ENCODE results near the gene DRD2. TPM values are rescaled to one million over a fixed set of nuclear protein-coding genes. Genes with fewer than 3 reads are reported as not detected.

The DRD2 gene
- total and polyA plus RNA-seq, 4 donors = not detected

GRCh38 chr11:113400631-113401230 lies 74.5 kb downstream of the DRD2 start:
- H3K4me3 ChIP-seq (ENCODE audit: low read depth in 1 of 3, low read length in 3 of 3) = no peak overlapping the region
- no peaks in the 10 kb centered on the region for H3K4me1 ChIP-seq (ENCODE audit: control insufficient read depth in 4 of 4, insufficient read depth in 4 of 4, low read length in 3 of 4)
- 73% methylated on average over 5 of the region's 5 CpGs for WGBS
- no peaks in the 10 kb centered on the region for H3K9me3 ChIP-seq (ENCODE audit: control insufficient read depth in 4 of 4, low read length in 3 of 4)
- H3K27ac ChIP-seq (ENCODE audit: low read depth in 1 of 2, low read length in 2 of 2) = no peak overlapping the region
- no peak for TF ChIP-seq NR2F2 (IDR thresholded peaks at IDR 0.05)
- no peak for TF ChIP-seq RAD21 (IDR thresholded peaks at IDR 0.05)
- no peak for TF ChIP-seq CTCF (IDR thresholded peaks at IDR 0.05; ENCODE audit: low read depth, low read length, missing input control)
- no peak for TF ChIP-seq HNF4G (IDR thresholded peaks at IDR 0.05)
- TF ChIP-seq ZBTB33 (IDR thresholded peaks at IDR 0.05) = no peak
- no peak for TF ChIP-seq EGR1 (IDR thresholded peaks at IDR 0.05; ENCODE audit: low read depth in 2 of 2)
- no peak for TF ChIP-seq ATF3 (IDR thresholded peaks at IDR 0.05)
- TF ChIP-seq HNF4A (conservative IDR thresholded peaks at IDR 0.05) = no peak
- TF ChIP-seq REST (IDR thresholded peaks at IDR 0.05) = no peak
- TF ChIP-seq TAF1 (conservative IDR thresholded peaks at IDR 0.05) = no peak
- TF ChIP-seq MAX (IDR thresholded peaks at IDR 0.05) = no peak
- no peak for TF ChIP-seq SP1 (IDR thresholded peaks at IDR 0.05)
- TF ChIP-seq JUND (IDR thresholded peaks at IDR 0.05) = no peak
- TF ChIP-seq GABPA (IDR thresholded peaks at IDR 0.05 in 1 of 2, conservative IDR thresholded peaks at IDR 0.05 in 1 of 2) = no peak
- no peak for TF ChIP-seq RXRA (IDR thresholded peaks at IDR 0.05)
- TF ChIP-seq FOXA1 (IDR thresholded peaks at IDR 0.05) = no peak
- TF ChIP-seq YY1 (IDR thresholded peaks at IDR 0.05) = no peak
- TF ChIP-seq FOXA2 (IDR thresholded peaks at IDR 0.05) = no peak
- no peaks in the 10 kb centered on the region for H3K36me3 ChIP-seq (ENCODE audit: control insufficient read depth in 4 of 4, insufficient read depth in 3 of 4, low read depth in 1 of 4, low read length in 3 of 4)
- H3K9ac ChIP-seq (ENCODE audit: low read depth in 1 of 2, low read length in 2 of 2) = no peak overlapping the region
- DNase-seq (ENCODE audit: low spot score) = no peak
- H3K27me3 ChIP-seq (ENCODE audit: control insufficient read depth in 4 of 4, insufficient read depth in 4 of 4, low read length in 3 of 4) = peaks cover 0 to 2% (median 0%) of the 10 kb centered on the region in 4 donors
